AG04450 (cell line): ENCODE results near the gene HIVEP2. TPM values are rescaled to one million over a fixed set of nuclear protein-coding genes. Genes with fewer than 3 reads are reported as not detected.

Source experiments
- CTCF ChIA-PET: fragments of 300-600, 350-600 bp; formaldehyde crosslinking; extraction: SDS; loops from one replicate; lab custom pipeline; 2022; ENCODE audit warnings: antibody characterized with exemption, inconsistent platforms; lab: Charles Lee
- POLR2A ChIA-PET: fragments of 350-600 bp; formaldehyde crosslinking; extraction: SDS; loops from one replicate; lab custom pipeline; 2021; ENCODE audit warnings: antibody characterized with exemption, inconsistent platforms; lab: Yijun Ruan, JAX
- DNase-seq: peaks from one replicate; pipeline ENCODE4 v3.0.0-alpha.2; 2011; ENCODE audit warnings: low read depth, low spot score
- H3K27ac ChIP-seq: one replicate; pipeline ENCODE4 v1.5.1; 2012; ENCODE audit warnings: low read depth, low read length, control low read depth
- H3K27me3 ChIP-seq: one replicate; pipeline ENCODE4 v1.6.0; 2012; ENCODE audit warnings: low read length; ENCODE audit not compliant: control insufficient read depth, insufficient read depth
- H3K4me3 ChIP-seq: 2 replicates; pipeline ENCODE4 v1.5.1; 2011; ENCODE audit warnings: mild to moderate bottlenecking, low read depth, low read length, control low read depth
- H3K9me3 ChIP-seq: 2 replicates; pipeline ENCODE4 v1.5.1; 2012; ENCODE audit warnings: low read length; ENCODE audit not compliant: control insufficient read depth, insufficient read depth
- polyA plus RNA-seq: library from polyadenylated mRNA; depleted of rRNA; stranded (reverse); fragments of >200 nt; gene quantifications from 2 replicates; pipeline ENCODE4 v1.2.3, GENCODE V29; 2011
- TF ChIP-seq, protein P1 (sequence below): IDR thresholded peaks from 2 replicates; pipeline ENCODE4 v1.5.1; 2011; ENCODE audit warnings: low read depth, low read length, control low read depth, inconsistent platforms

The HIVEP2 gene
- polyA plus RNA-seq, 1 experiment: 4.9 TPM

DNA sequence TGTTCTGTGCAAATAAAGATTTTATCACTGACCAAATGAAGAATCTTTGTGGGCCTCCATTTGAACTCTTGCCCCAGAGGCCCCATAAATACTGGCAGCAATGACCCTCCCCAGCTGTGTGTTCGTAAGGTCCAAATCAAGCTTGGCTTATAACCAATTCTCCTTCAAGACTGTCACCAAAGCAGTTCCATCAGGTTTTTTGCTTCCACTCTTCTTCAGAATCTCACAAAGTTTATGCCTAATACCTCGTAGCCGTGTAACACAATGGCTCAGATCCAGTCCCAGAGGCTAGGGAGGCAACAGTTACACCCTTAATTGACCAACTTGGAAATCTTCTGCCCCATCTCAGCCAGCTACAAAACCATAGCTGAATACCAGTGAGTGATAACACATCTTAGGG lies 120.5 kb downstream of the HIVEP2 start:
- H3K27me3 ChIP-seq: no peaks in the 10 kb centered on the region
- ChIA-PET POLR2A (no interaction called here), CTCF (no interaction called here)
- TF ChIP-seq, protein P1, sequence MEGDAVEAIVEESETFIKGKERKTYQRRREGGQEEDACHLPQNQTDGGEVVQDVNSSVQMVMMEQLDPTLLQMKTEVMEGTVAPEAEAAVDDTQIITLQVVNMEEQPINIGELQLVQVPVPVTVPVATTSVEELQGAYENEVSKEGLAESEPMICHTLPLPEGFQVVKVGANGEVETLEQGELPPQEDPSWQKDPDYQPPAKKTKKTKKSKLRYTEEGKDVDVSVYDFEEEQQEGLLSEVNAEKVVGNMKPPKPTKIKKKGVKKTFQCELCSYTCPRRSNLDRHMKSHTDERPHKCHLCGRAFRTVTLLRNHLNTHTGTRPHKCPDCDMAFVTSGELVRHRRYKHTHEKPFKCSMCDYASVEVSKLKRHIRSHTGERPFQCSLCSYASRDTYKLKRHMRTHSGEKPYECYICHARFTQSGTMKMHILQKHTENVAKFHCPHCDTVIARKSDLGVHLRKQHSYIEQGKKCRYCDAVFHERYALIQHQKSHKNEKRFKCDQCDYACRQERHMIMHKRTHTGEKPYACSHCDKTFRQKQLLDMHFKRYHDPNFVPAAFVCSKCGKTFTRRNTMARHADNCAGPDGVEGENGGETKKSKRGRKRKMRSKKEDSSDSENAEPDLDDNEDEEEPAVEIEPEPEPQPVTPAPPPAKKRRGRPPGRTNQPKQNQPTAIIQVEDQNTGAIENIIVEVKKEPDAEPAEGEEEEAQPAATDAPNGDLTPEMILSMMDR: no peak
- no peak overlapping the region for H3K27ac ChIP-seq
- peaks cover 3% of the 10 kb centered on the region; the same call in 1 of the 2 replicates for H3K9me3 ChIP-seq
- no peak overlapping the region for H3K4me3 ChIP-seq
- no peak for DNase-seq

DNA sequence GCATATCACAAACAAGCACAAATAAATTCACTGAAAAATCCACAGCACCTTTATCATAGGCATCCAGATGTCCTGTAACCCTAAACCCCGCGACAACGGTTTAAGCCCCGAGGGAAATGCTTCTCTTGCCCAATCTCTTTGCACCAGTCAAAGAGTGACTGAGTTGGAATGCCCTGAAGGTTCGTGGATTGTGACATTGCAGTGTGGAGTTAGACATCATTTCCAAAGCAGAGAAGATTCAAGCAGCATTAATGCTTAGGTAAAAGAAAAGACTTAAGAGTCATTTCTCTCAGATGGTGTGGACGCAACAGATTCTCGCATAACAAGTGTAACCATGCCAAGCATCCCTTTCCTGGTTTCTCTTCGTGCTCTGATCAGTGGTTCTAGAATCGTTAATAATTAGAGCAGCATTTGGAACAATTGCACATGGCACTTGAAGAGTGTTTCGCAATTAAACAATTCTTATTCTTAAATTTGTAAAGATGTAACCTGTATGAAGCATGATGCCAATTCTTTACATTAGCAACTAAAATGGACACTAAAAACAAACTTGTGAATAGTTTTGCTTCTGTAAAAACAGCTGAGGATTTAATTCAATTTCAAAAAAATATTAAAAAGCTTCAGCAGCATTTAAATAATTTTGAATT lies 121.6 kb downstream of the HIVEP2 start:
- ChIA-PET CTCF (no interaction called here), POLR2A (no interaction called here)
- peaks cover 3% of the 10 kb centered on the region; the same call in 1 of the 2 replicates for H3K9me3 ChIP-seq
- DNase-seq: no peak
- TF ChIP-seq, protein P1: no peak
- no peak overlapping the region for H3K4me3 ChIP-seq
- H3K27ac ChIP-seq: no peak overlapping the region
- H3K27me3 ChIP-seq: no peaks in the 10 kb centered on the region

DNA sequence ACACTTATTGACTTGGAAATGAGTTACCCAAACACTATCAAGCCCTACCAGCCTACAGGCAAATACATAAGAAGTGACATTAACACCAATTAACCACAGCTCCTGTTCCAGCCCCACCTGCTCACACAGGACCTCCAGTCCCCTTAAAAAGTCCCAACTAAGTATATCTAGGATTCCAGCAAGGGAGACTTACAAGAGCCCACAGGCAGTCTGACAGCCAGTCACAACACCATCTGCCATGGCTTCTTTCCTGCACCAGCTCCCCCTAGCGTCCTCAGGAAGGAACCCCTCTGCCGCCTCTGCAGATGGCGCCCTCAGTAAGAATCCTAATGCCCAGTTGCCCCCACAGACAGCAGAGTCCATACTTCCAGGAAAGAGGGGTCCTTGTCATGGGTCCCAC lies 122.1 kb downstream of the HIVEP2 start:
- Histone ChIP-seq H3K4me3 (no peak overlapping the region), H3K9me3 (peaks cover 3% of the 10 kb centered on the region; the same call in 1 of the 2 replicates), H3K27me3 (no peaks in the 10 kb centered on the region), H3K27ac (no peak overlapping the region)
- DNase-seq: no peak
- ChIA-PET CTCF (no interaction called here), POLR2A (no interaction called here)
- TF ChIP-seq, protein P1: peak; percentile 26; the same call in 1 of the 2 replicates

DNA sequence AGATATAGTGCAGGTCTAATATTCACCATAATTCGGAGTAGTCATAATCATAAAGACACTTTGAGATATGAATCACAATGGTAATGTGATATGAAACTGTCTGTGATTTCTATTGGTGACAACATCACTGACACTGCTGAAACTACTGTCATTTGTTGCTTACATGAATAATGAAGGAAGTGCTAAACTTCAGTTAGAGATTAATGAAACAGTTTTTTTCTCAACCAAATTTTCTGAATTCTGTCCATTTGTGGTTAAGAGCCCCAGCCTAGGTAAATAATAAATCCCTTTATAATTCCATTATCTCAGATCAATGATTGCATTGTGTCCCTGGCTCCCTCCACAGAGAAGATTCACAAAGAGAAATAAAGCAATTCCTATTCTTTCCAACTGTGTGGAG lies 122.6 kb downstream of the HIVEP2 start:
- CTCF ChIA-PET: no interaction called here
- Histone ChIP-seq H3K4me3 (no peak overlapping the region), H3K27me3 (no peaks in the 10 kb centered on the region), H3K9me3 (peaks cover 3% of the 10 kb centered on the region; the same call in 1 of the 2 replicates), H3K27ac (no peak overlapping the region)
- TF ChIP-seq, protein P1: no peak
- no peak for DNase-seq
- POLR2A ChIA-PET: no interaction called here

DNA sequence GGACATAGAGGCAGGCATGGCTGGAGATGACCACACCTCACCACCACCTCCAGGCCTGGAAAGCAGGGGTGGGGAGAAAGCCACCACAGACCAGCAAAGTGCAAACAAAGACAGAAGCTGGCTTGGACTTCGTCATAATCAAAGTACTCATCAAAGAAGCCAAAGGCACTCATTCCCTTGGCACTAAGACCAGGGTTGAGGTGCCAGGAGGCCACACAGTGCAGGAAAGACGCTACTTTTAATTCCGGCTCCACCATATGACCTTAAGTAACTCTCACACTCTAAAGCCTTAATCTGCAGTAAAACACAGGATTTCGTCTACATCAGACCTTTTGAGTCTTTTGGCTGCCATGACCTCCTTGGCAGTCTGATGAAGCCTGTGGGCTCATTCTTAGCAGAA lies 123.1 kb downstream of the HIVEP2 start:
- POLR2A ChIA-PET: no interaction called here
- CTCF ChIA-PET: no interaction called here
- no peaks in the 10 kb centered on the region for H3K27me3 ChIP-seq
- no peak overlapping the region for H3K4me3 ChIP-seq
- no peak overlapping the region for H3K27ac ChIP-seq
- TF ChIP-seq, protein P1: no peak
- H3K9me3 ChIP-seq: peaks cover 3% of the 10 kb centered on the region; the same call in 1 of the 2 replicates
- no peak for DNase-seq
